Cardiac muscle cell (in vitro differentiated cells and primary cell): ENCODE results near the gene KLLN. TPM values are rescaled to one million over a fixed set of nuclear protein-coding genes. Genes with fewer than 3 reads are reported as not detected.
"Not testable (repeated sequence)": the region's sequence is repeated elsewhere in the genome, so short reads cannot be mapped to it uniquely, and the experiment has no call there.

ENCODE experiments used
- DNase-seq, 2 donors: peaks; one replicate each; pipeline versions ENCODE4 v3.0.0 to v3.0.0-alpha.2; 2010 to 2017; ENCODE audit warnings: low read depth in 1 of 2, low spot score in 1 of 2
- H3K27ac ChIP-seq: fragments of 200-600 bp; sonication (generic); 2 replicates; pipeline ENCODE4 v1.5.1; 2016
- H3K27me3 ChIP-seq: fragments of 200-600 bp; sonication (generic); 2 replicates; pipeline ENCODE4 v1.6.0; 2016; ENCODE audit warnings: control low read depth
- H3K36me3 ChIP-seq: fragments of 200-600 bp; sonication (generic); 2 replicates; pipeline ENCODE4 v1.5.1; 2016; ENCODE audit warnings: control low read depth
- H3K4me1 ChIP-seq: fragments of 200-600 bp; sonication (generic); 2 replicates; pipeline ENCODE4 v1.8.1; 2017; ENCODE audit warnings: low read depth, mild to moderate bottlenecking, mixed run types
- H3K4me3 ChIP-seq: fragments of 200-600 bp; sonication (generic); 2 replicates; pipeline ENCODE4 v1.5.1; 2016; ENCODE audit warnings: mild to moderate bottlenecking
- H3K9me3 ChIP-seq: fragments of 200-600 bp; sonication (generic); 2 replicates; pipeline ENCODE4 v1.5.1; 2017; ENCODE audit warnings: low read depth, mild to moderate bottlenecking, control low read depth
- CTCF ChIP-seq: IDR thresholded peaks from 2 replicates; pipeline ENCODE4 v1.5.1; 2012; ENCODE audit warnings: low read depth, mild to moderate bottlenecking, low read length
- polyA plus RNA-seq: library from polyadenylated mRNA; unstranded; fragments of >200 nt; fragmentation: Nextera tagmentation; extraction: Ambion mirVana; gene quantifications from 2 replicates; pipeline ENCODE4 v1.2.1, GENCODE V29; 2016
- total RNA-seq: library from RNA; depleted of rRNA; stranded (reverse); fragments of >200 nt; gene quantifications from 2 replicates; pipeline ENCODE4 v1.2.3, GENCODE V29; 2016

Gene KLLN
- total and polyA plus RNA-seq, 2 experiments from 2014 or later: 0.77 to 1.8 TPM

GRCh38 chr10:87852089-87852488, 11.2 kb downstream of the KLLN start:
- Histone ChIP-seq H3K27me3 (no peaks in the 10 kb centered on the region), H3K9me3 (no peaks in the 10 kb centered on the region), H3K27ac (no peak overlapping the region), H3K4me3 (no peak overlapping the region), H3K4me1 (no peaks in the 10 kb centered on the region), H3K36me3 (no peaks in the 10 kb centered on the region)
- DNase-seq: no peak
- TF ChIP-seq CTCF: no peak

DNA sequence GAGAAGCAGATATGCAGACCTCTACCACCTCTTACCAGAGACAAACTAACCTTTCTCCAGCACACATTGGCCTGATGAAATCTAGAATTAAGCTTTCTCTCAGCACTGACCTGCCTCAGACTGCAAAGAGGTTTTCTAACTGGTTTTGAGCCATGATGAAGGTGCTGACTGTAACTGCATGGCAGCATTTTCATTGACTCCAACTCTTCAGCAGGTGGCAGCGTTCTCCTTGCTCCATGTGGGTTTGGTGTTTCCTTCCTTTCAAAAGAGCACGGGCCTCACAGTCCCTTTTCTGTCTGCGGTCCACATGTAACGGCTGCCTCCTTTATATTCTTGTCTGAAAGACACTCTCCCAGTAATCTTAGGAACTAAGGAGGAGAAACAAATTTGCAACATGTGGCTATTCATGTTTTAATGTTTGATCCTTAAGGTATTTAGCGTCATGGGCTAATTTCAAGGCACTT, 12.6 kb downstream of the KLLN start:
- H3K9me3 ChIP-seq: no peaks in the 10 kb centered on the region
- no peaks in the 10 kb centered on the region for H3K36me3 ChIP-seq
- no peak overlapping the region for H3K27ac ChIP-seq
- no peaks in the 10 kb centered on the region for H3K27me3 ChIP-seq
- peak; percentile 81 to 83 for DNase-seq
- H3K4me1 ChIP-seq: peaks cover 5% of the 10 kb centered on the region
- TF ChIP-seq CTCF: peak; percentile 67
- no peak overlapping the region for H3K4me3 ChIP-seq

- Histone ChIP-seq H3K9me3 (no peaks in the 10 kb centered on the region), H3K4me3 (no peak overlapping the region), H3K4me1 (peaks cover 8% of the 10 kb centered on the region), H3K27me3 (no peaks in the 10 kb centered on the region), H3K36me3 (no peaks in the 10 kb centered on the region), H3K27ac (no peak overlapping the region)
- no peak for TF ChIP-seq CTCF
- DNase-seq: no peak
These were observed 14.3 kb downstream of the KLLN start for GRCh38 chr10:87849001-87849400.

GRCh38 chr10:87847550-87847949, 15.8 kb downstream of the KLLN start:
- no peak for TF ChIP-seq CTCF
- peaks cover 8% of the 10 kb centered on the region for H3K4me1 ChIP-seq
- H3K27ac ChIP-seq: no peak overlapping the region
- no peak overlapping the region for H3K4me3 ChIP-seq
- H3K27me3 ChIP-seq: no peaks in the 10 kb centered on the region
- no peak for DNase-seq
- no peaks in the 10 kb centered on the region for H3K9me3 ChIP-seq
- H3K36me3 ChIP-seq: no peaks in the 10 kb centered on the region

- not testable (repeated sequence) for H3K9me3 ChIP-seq, H3K36me3 ChIP-seq, H3K27ac ChIP-seq, DNase-seq, H3K4me3 ChIP-seq, H3K4me1 ChIP-seq, H3K27me3 ChIP-seq
These were observed 16.6 kb downstream of the KLLN start for GRCh38 chr10:87846711-87847110.

DNA sequence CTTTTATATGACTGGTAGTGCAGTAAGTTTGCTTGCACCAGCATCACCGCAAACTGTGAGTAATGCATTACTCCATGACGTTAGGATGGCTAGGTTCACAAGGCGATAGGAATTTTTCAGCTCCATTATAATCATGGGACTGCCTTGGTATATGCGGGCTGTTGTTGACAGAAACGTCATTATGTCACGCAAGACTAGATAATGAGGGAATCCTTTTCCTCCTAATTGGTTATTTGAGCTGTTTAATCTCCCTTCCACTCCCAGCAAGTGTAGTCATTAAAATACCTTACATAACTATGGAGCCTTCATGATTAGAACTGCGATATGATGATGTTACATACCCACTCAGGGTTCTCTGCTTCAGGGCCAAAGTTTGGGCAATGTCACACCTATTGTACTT, 17.3 kb downstream of the KLLN start:
- peak in 1 of 2 donors; percentile 86 for DNase-seq
- Histone ChIP-seq H3K27me3 (no peaks in the 10 kb centered on the region), H3K27ac (no peak overlapping the region)

More for the DNA sequence above, 17.3 kb downstream of the KLLN start:
- no peak overlapping the region for H3K4me3 ChIP-seq
- H3K9me3 ChIP-seq: no peaks in the 10 kb centered on the region
- no peaks in the 10 kb centered on the region for H3K36me3 ChIP-seq
- TF ChIP-seq CTCF: no peak
- H3K4me1 ChIP-seq: peaks cover 8% of the 10 kb centered on the region
